MM.1S (cell line): Measurements from ENCODE around the gene ARHGAP42.

ENCODE experiments used
- DNase-seq: peaks from one replicate; pipeline ENCODE4 v3.0.0-alpha.2; 2015
- H2AFZ ChIP-seq: fragments of 300-600 bp; sonication (generic); 2 replicates; pipeline ENCODE4 v1.6.0; 2016; ENCODE audit warnings: antibody characterized with exemption, low read length
- H3F3A ChIP-seq: fragments of 300-600 bp; sonication (generic); 2 replicates; pipeline ENCODE4 v1.6.1; 2016; ENCODE audit warnings: mild to moderate bottlenecking, antibody characterized with exemption, low read length, moderate library complexity, mixed read lengths; ENCODE audit not compliant: insufficient read depth
- H3K27ac ChIP-seq: fragments of 300-600 bp; sonication (generic); 2 replicates; pipeline ENCODE4 v1.5.1; 2016; ENCODE audit warnings: mild to moderate bottlenecking, low read length
- H3K27me3 ChIP-seq: fragments of 300-600 bp; sonication (generic); replicated peaks from 2 replicates; pipeline ENCODE4 v1.6.0; 2016; ENCODE audit warnings: low read length; ENCODE audit not compliant: insufficient read depth
- H3K36me3 ChIP-seq: fragments of 300-600 bp; sonication (generic); replicated peaks from 2 replicates; pipeline ENCODE4 v1.6.1; 2016; ENCODE audit warnings: mild to moderate bottlenecking, low read length, mixed read lengths; ENCODE audit not compliant: insufficient read depth
- H3K4me1 ChIP-seq: fragments of 300-600 bp; sonication (generic); 2 replicates; pipeline ENCODE4 v1.6.1; 2016; ENCODE audit warnings: low read length, mixed read lengths
- H3K4me2 ChIP-seq: fragments of 300-600 bp; sonication (generic); 2 replicates; pipeline ENCODE4 v1.6.0; 2016; ENCODE audit warnings: low read depth, low read length
- H3K4me3 ChIP-seq: fragments of 300-600 bp; sonication (generic); 2 replicates; pipeline ENCODE4 v1.5.1; 2016; ENCODE audit warnings: low read length, mixed read lengths
- H3K79me2 ChIP-seq: fragments of 300-600 bp; sonication (generic); 2 replicates; pipeline ENCODE4 v1.6.1; 2016; ENCODE audit warnings: mixed run types, low read length, mixed read lengths
- H3K9ac ChIP-seq: fragments of 300-600 bp; sonication (generic); 2 replicates; pipeline ENCODE4 v1.6.1; 2016; ENCODE audit warnings: low read length, mixed read lengths
- H3K9me2 ChIP-seq: fragments of 300-600 bp; sonication (generic); replicated peaks from 2 replicates; pipeline ENCODE4 v1.6.1; 2016; ENCODE audit warnings: mild to moderate bottlenecking, low read length, mixed read lengths; ENCODE audit not compliant: insufficient read depth
- H3K9me3 ChIP-seq: fragments of 300-600 bp; sonication (generic); replicated peaks from 2 replicates; pipeline ENCODE4 v1.6.1; 2016; ENCODE audit warnings: mild to moderate bottlenecking, low read length, mixed read lengths; ENCODE audit not compliant: insufficient read depth
- H4K20me1 ChIP-seq: fragments of 300-600 bp; sonication (generic); 2 replicates; pipeline ENCODE4 v1.6.1; 2016; ENCODE audit warnings: mild to moderate bottlenecking, low read length, moderate library complexity, mixed read lengths; ENCODE audit not compliant: insufficient read depth
- CTCF ChIP-seq: fragments of 300-600 bp; sonication (generic); IDR thresholded peaks from 2 replicates; pipeline ENCODE4 v1.5.1; 2016; ENCODE audit warnings: antibody characterized with exemption, low read length, mixed read lengths
- EZH2 ChIP-seq: fragments of 300-600 bp; sonication (generic); optimal IDR thresholded peaks from 2 replicates; pipeline ENCODE3; 2017; ENCODE audit warnings: low read depth, mild to moderate bottlenecking, antibody characterized with exemption, low read length, mixed read lengths
- EZH2phosphoT487 ChIP-seq: fragments of 300-600 bp; sonication (generic); IDR thresholded peaks from 2 replicates; pipeline ENCODE4 v1.6.1; 2018; ENCODE audit warnings: antibody characterized with exemption, low read length

Gene ARHGAP42

GRCh38 chr11:100841711-100842407 lies 154.8 kb downstream of the ARHGAP42 start:
- Histone ChIP-seq H3K9ac (no peak overlapping the region), H3K4me2 (no peak overlapping the region), H2AFZ (no peak overlapping the region), H3F3A (no peaks in the 10 kb centered on the region), H3K9me3 (no peaks in the 10 kb centered on the region), H3K36me3 (no peaks in the 10 kb centered on the region), H4K20me1 (no peaks in the 10 kb centered on the region), H3K9me2 (no peaks in the 10 kb centered on the region), H3K27ac (no peak overlapping the region), H3K4me3 (no peak overlapping the region), H3K27me3 (no peaks in the 10 kb centered on the region), H3K79me2 (no peaks in the 10 kb centered on the region), H3K4me1 (no peaks in the 10 kb centered on the region)
- no peak for DNase-seq
- TF ChIP-seq CTCF, result no peak
- no peak for TF ChIP-seq EZH2
- TF ChIP-seq EZH2phosphoT487, result no peak

GRCh38 chr11:100847696-100848216 lies 160.7 kb downstream of the ARHGAP42 start:
- Histone ChIP-seq H3K36me3 (no peaks in the 10 kb centered on the region), H3K27ac (no peak overlapping the region), H3K79me2 (no peaks in the 10 kb centered on the region), H3K9me3 (no peaks in the 10 kb centered on the region), H3K4me3 (no peak overlapping the region), H3K9ac (no peak overlapping the region), H3K9me2 (no peaks in the 10 kb centered on the region), H2AFZ (no peak overlapping the region), H3K4me1 (no peaks in the 10 kb centered on the region), H3K27me3 (no peaks in the 10 kb centered on the region), H3K4me2 (no peak overlapping the region), H3F3A (no peaks in the 10 kb centered on the region), H4K20me1 (no peaks in the 10 kb centered on the region)
- TF ChIP-seq EZH2phosphoT487 (no peak), EZH2 (no peak), CTCF (no peak)
- DNase-seq, result no peak

GRCh38 chr11:100849009-100849900 lies 162.2 kb downstream of the ARHGAP42 start:
- H3K79me2 ChIP-seq, result no peaks in the 10 kb centered on the region
- H3K9ac ChIP-seq, result no peak overlapping the region

More at GRCh38 chr11:100849009-100849900, 162.2 kb downstream of the ARHGAP42 start:
- H3K27me3 ChIP-seq, result no peaks in the 10 kb centered on the region
- H3K9me3 ChIP-seq, result no peaks in the 10 kb centered on the region
- TF ChIP-seq EZH2phosphoT487 (no peak), EZH2 (no peak), CTCF (no peak)
- H4K20me1 ChIP-seq, result no peaks in the 10 kb centered on the region
- no peaks in the 10 kb centered on the region for H3F3A ChIP-seq
- H3K36me3 ChIP-seq, result no peaks in the 10 kb centered on the region
- H3K4me2 ChIP-seq, result no peak overlapping the region
- DNase-seq, result no peak
- H3K4me3 ChIP-seq, result no peak overlapping the region
- peaks cover 6% of the 10 kb centered on the region; the same call in 1 of the 2 replicates for H3K4me1 ChIP-seq
- H2AFZ ChIP-seq, result no peak overlapping the region
- no peaks in the 10 kb centered on the region for H3K9me2 ChIP-seq
- no peak overlapping the region for H3K27ac ChIP-seq
